Uterus (tissue), 2 donors: ENCODE measurements around the gene CLEC11A.

ENCODE experiments used
- POLR2A ChIP-seq, 2 donors: fragments of 450-650 bp; IDR thresholded peaks; one replicate each; pipeline ENCODE4 v1.6.1; 2016; ENCODE audit warnings: antibody characterized with exemption in 2 of 2, mild to moderate bottlenecking in 1 of 2, moderate library complexity in 1 of 2
- TF ChIP-seq, protein P1 (sequence below), 4 experiments: fragments of 200-600 bp in 2 of 4; fragments of 450-650 bp in 2 of 4; sonication (generic) in 2 of 4; IDR thresholded peaks; one replicate each; pipeline ENCODE4 v1.5.1; 2016 to 2019; ENCODE audit warnings: antibody characterized with exemption in 4 of 4, mild to moderate bottlenecking in 2 of 4, moderate library complexity in 1 of 4

DNA sequence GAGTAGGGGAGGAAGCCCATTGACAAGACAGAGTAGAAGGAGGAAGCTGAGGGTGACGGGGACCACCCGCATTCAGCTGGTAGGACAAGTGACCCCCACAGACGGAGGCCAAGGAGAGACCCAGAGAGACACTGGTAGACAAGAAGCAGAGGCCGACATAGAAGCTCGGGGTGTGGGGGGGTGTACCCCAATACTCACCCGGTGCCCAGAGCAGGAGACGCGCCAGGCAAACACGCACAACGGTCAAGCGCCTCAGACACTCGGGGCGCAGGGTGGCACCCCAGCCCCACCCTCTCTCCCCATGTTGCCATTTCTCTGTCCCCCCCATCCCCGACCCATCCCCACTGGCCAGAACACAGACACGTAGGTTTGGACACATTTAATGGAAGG is 27.1 kb upstream of the CLEC11A start:
- no peak for TF ChIP-seq POLR2A (IDR thresholded peaks at IDR 0.05)
- TF ChIP-seq, protein P1, sequence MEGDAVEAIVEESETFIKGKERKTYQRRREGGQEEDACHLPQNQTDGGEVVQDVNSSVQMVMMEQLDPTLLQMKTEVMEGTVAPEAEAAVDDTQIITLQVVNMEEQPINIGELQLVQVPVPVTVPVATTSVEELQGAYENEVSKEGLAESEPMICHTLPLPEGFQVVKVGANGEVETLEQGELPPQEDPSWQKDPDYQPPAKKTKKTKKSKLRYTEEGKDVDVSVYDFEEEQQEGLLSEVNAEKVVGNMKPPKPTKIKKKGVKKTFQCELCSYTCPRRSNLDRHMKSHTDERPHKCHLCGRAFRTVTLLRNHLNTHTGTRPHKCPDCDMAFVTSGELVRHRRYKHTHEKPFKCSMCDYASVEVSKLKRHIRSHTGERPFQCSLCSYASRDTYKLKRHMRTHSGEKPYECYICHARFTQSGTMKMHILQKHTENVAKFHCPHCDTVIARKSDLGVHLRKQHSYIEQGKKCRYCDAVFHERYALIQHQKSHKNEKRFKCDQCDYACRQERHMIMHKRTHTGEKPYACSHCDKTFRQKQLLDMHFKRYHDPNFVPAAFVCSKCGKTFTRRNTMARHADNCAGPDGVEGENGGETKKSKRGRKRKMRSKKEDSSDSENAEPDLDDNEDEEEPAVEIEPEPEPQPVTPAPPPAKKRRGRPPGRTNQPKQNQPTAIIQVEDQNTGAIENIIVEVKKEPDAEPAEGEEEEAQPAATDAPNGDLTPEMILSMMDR (IDR thresholded peaks at IDR 0.05), result no peak
